HG02840 (cell line): ENCODE results near the gene ITGA4.

ENCODE experiments used
- ATAC-seq: cut with Tn5 transposase; IDR thresholded peaks from one replicate; pipeline ENCODE4 v1.9.1; 2021; ENCODE audit warnings: mild to moderate bottlenecking, moderate library complexity, moderate number of reproducible peaks; ENCODE audit not compliant: unreplicated experiment, low FRiP score

The ITGA4 gene

DNA sequence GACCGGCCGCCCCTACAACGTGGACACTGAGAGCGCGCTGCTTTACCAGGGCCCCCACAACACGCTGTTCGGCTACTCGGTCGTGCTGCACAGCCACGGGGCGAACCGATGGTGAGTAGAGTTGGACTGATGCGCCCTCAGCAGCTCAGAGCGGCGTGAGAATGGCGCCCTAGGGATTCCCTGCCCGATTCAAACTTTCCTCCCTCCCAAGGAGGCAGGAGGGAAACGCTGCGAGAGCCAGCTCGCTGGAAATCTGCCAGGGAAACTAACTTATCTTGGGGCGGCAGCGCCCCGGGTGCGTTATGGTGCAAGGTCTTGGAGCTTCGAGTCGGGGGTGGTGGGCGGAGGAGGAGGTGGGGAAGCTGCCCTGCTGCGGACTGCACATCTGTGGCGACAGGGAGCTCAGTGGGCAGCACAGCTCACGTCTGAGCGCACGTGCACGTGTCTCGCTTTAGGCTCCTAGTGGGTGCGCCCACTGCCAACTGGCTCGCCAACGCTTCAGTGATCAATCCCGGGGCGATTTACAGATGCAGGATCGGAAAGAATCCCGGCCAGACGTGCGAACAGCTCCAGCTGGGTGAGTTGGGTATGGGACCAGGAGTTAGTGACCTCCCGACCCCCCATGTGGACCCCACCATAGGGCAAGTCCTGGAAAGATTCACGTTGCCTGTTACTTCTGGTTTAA lies 697 bp downstream of the ITGA4 start:
- peak; percentile 21 for ATAC-seq

GRCh38 chr2:181458871-181459270 lies 1.7 kb downstream of the ITGA4 start:
- ATAC-seq = no peak

GRCh38 chr2:181459621-181460021 lies 2.4 kb downstream of the ITGA4 start:
- no peak for ATAC-seq

GRCh38 chr2:181461056-181461997 lies 4.1 kb downstream of the ITGA4 start:
- no peak for ATAC-seq

DNA sequence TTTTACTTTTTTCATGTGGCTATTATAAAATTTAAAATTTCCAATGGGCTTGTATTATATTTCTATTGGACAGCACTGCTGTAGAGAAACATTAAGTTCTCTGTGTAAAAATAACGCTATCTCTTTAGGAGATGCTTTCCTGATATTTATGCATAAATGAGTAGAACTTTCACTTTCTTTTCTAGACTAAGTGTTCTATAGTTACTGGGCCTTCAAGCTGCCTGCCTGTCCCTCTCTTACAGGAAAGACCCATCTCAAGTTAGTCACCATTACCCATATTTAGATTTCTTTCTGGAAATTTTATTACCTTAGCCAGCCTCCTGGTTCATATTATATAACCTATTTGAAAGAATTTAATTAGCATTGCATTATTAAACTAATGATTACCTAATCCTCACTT lies 4.8 kb downstream of the ITGA4 start:
- no peak for ATAC-seq

DNA sequence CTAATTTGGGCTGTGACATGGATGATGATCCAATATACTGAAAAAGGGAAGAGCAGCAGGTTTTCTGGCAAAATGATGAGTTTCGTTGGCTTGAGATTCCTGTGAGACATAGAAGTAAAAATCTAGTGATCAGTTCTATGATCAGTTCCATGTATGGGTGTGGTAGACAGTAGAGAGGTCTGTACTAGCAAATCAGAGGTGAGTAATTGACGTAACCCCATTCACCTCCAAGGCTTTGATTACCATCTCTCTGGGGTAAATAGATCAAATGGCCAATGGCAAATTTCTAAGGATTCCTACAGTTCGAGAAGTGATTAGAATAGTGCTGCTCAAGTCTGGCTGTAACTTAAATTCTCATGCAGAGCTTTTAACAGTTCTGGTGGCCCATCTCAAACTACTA lies 6.4 kb downstream of the ITGA4 start:
- no peak for ATAC-seq

GRCh38 chr2:181464966-181465365 lies 7.8 kb downstream of the ITGA4 start:
- ATAC-seq = no peak

DNA sequence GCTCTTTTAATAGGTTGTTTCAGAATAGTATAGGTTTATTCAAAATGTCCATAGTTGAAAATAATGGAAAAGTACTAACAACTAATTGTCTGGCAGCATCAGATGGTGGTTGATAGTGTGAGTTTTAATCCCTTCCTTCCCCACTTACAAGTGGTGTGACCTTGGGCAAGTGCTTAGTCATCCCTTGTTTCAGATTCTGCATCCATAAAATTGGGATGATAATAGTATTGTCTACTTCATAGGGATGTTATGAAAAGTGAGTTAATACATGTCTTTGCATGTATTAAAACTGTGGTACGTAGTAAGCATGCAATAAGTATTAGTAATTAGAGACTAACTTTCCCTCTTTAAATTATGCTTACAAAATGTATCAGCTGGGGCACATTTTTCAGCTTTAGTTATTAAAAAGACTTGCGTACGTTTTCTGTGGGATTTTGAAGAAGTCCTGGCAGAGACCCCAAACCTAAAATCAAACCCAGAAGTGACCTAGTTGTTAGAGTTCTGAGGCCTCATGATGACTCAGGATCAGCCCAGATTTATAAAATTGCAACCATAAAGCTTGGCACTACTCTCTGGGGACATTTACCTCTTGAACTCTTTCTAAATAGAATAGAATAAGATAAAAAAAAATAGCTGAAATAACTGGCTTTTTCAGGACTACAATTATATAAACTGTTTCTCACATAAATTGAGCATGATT lies 8.6 kb downstream of the ITGA4 start:
- ATAC-seq = no peak

DNA sequence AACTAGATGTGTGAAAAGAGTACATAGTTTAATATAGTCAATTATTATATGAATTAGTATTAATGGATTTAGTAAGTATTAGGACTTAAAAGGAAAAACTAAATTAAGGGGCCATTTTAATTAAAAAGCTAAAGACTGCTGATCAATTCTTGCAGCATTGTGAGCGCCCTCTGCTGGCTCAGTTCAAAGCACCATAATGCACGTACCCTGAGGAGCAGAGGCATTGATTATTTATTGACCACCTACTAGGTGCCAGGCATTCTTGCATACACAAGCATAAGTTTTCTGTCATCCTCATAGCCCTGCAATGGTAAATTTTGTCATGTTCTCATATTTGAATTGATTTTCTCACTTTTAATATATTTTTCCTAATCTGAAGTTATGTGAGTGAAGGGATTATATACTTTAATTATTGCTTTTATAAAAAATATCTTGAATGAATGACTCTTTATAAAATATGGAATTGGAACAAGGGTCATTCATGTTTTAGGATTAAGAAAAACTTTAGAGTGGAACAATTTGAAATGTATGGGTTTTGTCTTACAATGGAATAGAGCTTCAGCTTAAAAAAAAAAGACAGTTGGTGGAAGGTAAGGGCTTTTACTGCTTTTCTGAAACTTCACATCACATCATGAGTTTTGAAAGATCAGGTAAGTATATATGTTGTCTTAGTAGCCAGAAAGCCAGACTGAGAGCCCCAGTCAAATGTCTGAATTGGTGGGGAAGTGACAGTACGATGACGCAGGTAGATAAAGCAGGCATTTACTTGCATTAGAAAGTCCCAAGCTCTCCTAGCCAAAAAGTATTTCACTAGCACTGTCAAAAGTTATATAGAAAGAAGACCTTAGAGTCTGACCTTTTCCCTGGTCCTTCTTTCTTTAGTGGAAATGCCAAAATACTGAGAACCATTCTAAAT lies 9.7 kb downstream of the ITGA4 start:
- ATAC-seq = no peak

DNA sequence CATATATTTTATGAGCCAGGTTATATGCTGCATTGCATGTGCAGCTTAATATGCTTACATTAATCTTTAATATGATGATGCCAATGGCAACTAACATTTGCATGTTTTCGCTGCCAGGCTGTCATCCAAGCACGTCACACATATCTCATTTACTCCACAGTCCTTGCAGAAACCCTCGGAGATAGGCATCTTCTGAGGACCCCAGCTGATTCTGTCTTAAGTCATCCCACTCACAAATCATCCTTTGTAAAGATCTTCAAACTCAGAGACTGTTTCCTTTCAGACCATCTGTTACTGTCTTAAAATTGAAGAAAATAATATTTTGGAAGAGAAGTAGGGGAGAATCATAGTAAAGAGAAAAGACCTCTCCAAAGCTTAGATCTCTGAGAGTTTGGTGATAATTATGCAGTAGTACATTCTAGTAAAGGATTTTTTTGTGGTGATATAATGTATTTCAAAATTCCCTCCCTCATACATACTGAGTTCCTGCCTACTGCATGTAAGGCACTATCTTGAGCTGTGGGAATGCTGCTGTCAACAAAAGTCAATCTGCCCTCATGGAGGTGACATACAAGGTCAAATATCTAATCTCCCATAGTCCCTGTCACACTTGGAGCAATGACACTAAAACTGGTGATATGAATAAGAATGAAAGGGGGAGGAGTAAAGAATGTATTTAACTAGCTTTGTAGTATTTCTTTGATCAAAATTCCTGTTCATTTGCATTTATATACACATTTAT lies 11.0 kb downstream of the ITGA4 start:
- no peak for ATAC-seq

DNA sequence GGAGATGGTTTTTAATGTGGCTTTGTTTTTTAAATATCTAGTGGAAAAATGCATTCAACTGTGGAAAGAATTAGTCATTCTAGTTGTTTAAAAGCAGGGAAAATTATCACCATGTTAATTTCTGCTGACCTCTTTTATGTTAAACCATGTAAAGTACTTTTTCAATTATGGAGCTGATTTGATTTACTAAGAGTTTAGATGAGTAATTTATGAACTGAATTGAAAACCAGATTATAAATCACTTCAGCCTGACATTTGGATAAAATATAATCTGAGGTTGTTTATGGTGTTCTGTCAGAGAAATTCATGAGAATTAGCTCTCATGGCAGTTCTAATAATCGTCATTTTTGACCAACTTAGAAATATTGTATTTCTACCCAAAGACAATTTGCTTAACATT lies 11.6 kb downstream of the ITGA4 start:
- no peak for ATAC-seq

- no peak for ATAC-seq
Measured at GRCh38 chr2:181471226-181471625, 14.0 kb downstream of the ITGA4 start.

- no peak for ATAC-seq
Measured at GRCh38 chr2:181471783-181472182, 14.6 kb downstream of the ITGA4 start.

DNA sequence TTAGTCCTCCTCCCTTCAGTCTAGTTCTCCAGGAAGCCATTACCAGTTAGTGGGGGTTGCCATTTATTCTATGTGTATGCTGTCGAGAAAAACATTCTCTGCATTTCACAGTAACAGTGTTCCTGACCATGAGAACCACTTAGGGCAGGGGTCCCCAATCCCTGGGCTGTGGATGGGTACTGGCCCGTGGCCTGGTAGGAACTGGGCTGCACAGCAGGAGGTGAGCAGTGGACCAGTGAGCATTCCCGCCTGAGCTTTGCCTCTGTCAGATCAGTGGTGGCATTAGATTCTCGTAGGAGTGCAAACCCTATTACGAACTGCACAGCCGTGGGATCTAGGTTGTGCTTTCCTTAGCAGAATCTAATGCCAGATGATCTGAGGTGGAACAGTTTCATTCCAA lies 15.8 kb downstream of the ITGA4 start:
- no peak for ATAC-seq

GRCh38 chr2:181474222-181474881 lies 17.2 kb downstream of the ITGA4 start:
- no peak for ATAC-seq

DNA sequence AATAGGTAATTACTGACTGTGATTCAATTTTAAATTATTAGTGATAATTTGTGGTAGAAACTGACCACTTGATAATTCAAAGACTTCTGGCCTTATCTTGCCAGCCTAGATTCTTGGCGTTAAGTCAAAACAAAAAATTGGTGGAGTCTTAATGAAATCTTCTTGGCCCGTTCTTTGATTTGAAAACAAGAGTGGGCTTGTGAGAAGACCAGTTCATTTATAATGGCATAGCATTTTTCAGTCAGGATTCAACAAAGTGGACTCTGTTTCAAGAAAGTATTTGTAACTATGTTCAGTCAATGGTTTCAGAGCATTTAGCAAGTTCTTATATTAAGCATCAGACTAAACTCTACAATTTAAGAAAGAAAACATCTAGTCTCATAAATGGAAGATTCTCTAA lies 26.0 kb downstream of the ITGA4 start:
- no peak for ATAC-seq

- ATAC-seq = no peak
Measured at GRCh38 chr2:181483876-181484275, 26.7 kb downstream of the ITGA4 start.

GRCh38 chr2:181484851-181485637 lies 27.9 kb downstream of the ITGA4 start:
- ATAC-seq = no peak
